ENCODE measurements around the gene ZNF423.

DNA sequence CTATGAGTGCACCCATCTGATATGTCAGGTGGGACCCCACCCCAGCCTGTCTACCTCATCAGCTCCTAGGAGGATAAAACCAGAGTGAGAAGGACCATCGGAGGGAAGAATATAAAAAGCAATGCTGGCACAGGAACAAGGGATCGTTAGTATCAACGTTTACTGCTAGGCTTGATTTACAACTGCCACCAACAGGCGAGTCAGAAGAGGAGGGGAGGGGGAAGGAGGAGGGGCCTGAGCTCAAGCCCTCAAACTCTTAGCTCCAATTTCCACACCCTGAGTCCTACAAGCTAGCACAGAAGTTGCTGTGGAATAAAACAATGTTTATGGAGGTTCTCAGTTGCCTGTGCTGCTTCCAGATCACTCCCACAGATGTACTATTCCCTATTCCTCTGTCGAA lies 247.8 kb downstream of the ZNF423 start:
- TF ChIP-seq, protein P1, sequence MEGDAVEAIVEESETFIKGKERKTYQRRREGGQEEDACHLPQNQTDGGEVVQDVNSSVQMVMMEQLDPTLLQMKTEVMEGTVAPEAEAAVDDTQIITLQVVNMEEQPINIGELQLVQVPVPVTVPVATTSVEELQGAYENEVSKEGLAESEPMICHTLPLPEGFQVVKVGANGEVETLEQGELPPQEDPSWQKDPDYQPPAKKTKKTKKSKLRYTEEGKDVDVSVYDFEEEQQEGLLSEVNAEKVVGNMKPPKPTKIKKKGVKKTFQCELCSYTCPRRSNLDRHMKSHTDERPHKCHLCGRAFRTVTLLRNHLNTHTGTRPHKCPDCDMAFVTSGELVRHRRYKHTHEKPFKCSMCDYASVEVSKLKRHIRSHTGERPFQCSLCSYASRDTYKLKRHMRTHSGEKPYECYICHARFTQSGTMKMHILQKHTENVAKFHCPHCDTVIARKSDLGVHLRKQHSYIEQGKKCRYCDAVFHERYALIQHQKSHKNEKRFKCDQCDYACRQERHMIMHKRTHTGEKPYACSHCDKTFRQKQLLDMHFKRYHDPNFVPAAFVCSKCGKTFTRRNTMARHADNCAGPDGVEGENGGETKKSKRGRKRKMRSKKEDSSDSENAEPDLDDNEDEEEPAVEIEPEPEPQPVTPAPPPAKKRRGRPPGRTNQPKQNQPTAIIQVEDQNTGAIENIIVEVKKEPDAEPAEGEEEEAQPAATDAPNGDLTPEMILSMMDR (conservative IDR thresholded peaks at IDR 0.05 in 1 of 2, IDR thresholded peaks at IDR 0.05 in 1 of 2; ENCODE audit: extremely low read depth in 1 of 2, insufficient read depth in 1 of 2, low read depth in 1 of 2, low read length in 2 of 2): no peak
- TF ChIP-seq EZH2 (IDR thresholded peaks at IDR 0.05; ENCODE audit: borderline replicate concordance, low read length): no peak
